Neural cell (in vitro differentiated cells): Measurements from ENCODE around the gene PTBP2. TPM values are rescaled to one million over a fixed set of nuclear protein-coding genes. Genes with fewer than 3 reads are reported as not detected.

Experiments used
- H2AFZ ChIP-seq: fragments of 200-600, 300-800 bp; sonication (generic), shearing (Covaris generic); 2 replicates; pipeline ENCODE4 v1.6.0; 2014; ENCODE audit warnings: low read depth, mild to moderate bottlenecking, antibody characterized with exemption, low read length, moderate library complexity
- H3F3A ChIP-seq: fragments of 200-600 bp; shearing (Covaris generic); 2 replicates; pipeline ENCODE4 v1.6.1; 2016; ENCODE audit warnings: mild to moderate bottlenecking, moderate library complexity, mixed read lengths, antibody characterized with exemption, low read length; ENCODE audit not compliant: insufficient read depth, poor library complexity, severe bottlenecking
- H3K27ac ChIP-seq: fragments of 200-600, 300-800 bp; sonication (generic), shearing (Covaris generic); 2 replicates; pipeline ENCODE4 v1.5.1; 2014; ENCODE audit warnings: mild to moderate bottlenecking, low read length, moderate library complexity
- H3K27me3 ChIP-seq: fragments of 300-800, 200-600 bp; sonication (generic), shearing (Covaris generic); 2 replicates; pipeline ENCODE4 v1.6.0; 2014; ENCODE audit warnings: mild to moderate bottlenecking, low read depth, low read length, moderate library complexity; ENCODE audit not compliant: insufficient read depth
- H3K36me3 ChIP-seq: fragments of 300-800, 200-600 bp; sonication (generic), shearing (Covaris generic); 2 replicates; pipeline ENCODE4 v1.5.1; 2014; ENCODE audit warnings: mild to moderate bottlenecking, antibody characterized with exemption, low read length, moderate library complexity; ENCODE audit not compliant: insufficient read depth
- H3K4me2 ChIP-seq: fragments of 300-800, 200-600 bp; sonication (generic), shearing (Covaris generic); 2 replicates; pipeline ENCODE4 v1.6.0; 2014; ENCODE audit warnings: mild to moderate bottlenecking, low read length
- H3K4me3 ChIP-seq: fragments of 300-800, 200-600 bp; sonication (generic), shearing (Covaris generic); 2 replicates; pipeline ENCODE4 v1.5.1; 2014; ENCODE audit warnings: mild to moderate bottlenecking, low read length, moderate library complexity
- H3K79me2 ChIP-seq: fragments of 200-600 bp; shearing (Covaris generic); replicated peaks from 2 replicates; pipeline ENCODE4 v1.6.0; 2014; ENCODE audit warnings: mild to moderate bottlenecking, low read length, moderate library complexity; ENCODE audit not compliant: insufficient read depth
- H3K9ac ChIP-seq: fragments of 300-800, 200-600 bp; sonication (generic), shearing (Covaris generic); 2 replicates; pipeline ENCODE4 v1.6.1; 2016; ENCODE audit warnings: mild to moderate bottlenecking, low read length, mixed read lengths
- H3K9me2 ChIP-seq: fragments of 200-600 bp; shearing (Covaris generic); 2 replicates; pipeline ENCODE4 v1.6.1; 2016; ENCODE audit warnings: mild to moderate bottlenecking, low read length, mixed read lengths; ENCODE audit not compliant: insufficient read depth
- H3K9me3 ChIP-seq: fragments of 200-600, 300-800 bp; sonication (generic), shearing (Covaris generic); 2 replicates; pipeline ENCODE4 v1.6.1; 2016; ENCODE audit warnings: mild to moderate bottlenecking, mixed run types, low read length, moderate library complexity, mixed read lengths
- H4K20me1 ChIP-seq: fragments of 200-600 bp; shearing (Covaris generic); 2 replicates; pipeline ENCODE4 v1.6.1; 2016; ENCODE audit warnings: mild to moderate bottlenecking, mixed run types; ENCODE audit not compliant: insufficient read depth
- EP300 ChIP-seq: fragments of 450-650 bp; conservative IDR thresholded peaks from 2 replicates; pipeline ENCODE4 v1.6.1; 2014; ENCODE audit warnings: antibody characterized with exemption, mild to moderate bottlenecking, moderate library complexity; ENCODE audit not compliant: poor library complexity, severe bottlenecking
- EZH2 ChIP-seq: fragments of 200-600, 300-800 bp; shearing (Covaris generic), sonication (generic); IDR thresholded peaks from 2 replicates; pipeline ENCODE4 v1.6.1; 2014; ENCODE audit warnings: antibody characterized with exemption, low read length, borderline replicate concordance, mild to moderate bottlenecking; ENCODE audit not compliant: insufficient read depth, poor library complexity, severe bottlenecking
- MXI1 ChIP-seq: fragments of 450-650 bp; conservative IDR thresholded peaks from 2 replicates; pipeline ENCODE4 v1.6.1; 2014; ENCODE audit warnings: antibody characterized with exemption, mild to moderate bottlenecking; ENCODE audit not compliant: poor library complexity, severe bottlenecking
- POLR2AphosphoS5 ChIP-seq: IDR thresholded peaks from 2 replicates; pipeline ENCODE4 v1.6.1; 2012
- RAD21 ChIP-seq: fragments of 450-650 bp; conservative IDR thresholded peaks from 2 replicates; pipeline ENCODE4 v1.6.1; 2014; ENCODE audit warnings: antibody characterized with exemption, mild to moderate bottlenecking, moderate library complexity
- REST ChIP-seq: IDR thresholded peaks from 2 replicates; pipeline ENCODE4 v1.6.1; 2012; ENCODE audit warnings: borderline replicate concordance
- SMC3 ChIP-seq: fragments of 450-650 bp; conservative IDR thresholded peaks from 2 replicates; pipeline ENCODE4 v1.6.1; 2014; ENCODE audit warnings: antibody characterized with exemption, mild to moderate bottlenecking, moderate library complexity; ENCODE audit not compliant: poor library complexity
- TAF1 ChIP-seq: IDR thresholded peaks from 2 replicates; pipeline ENCODE4 v1.6.1; 2012; ENCODE audit warnings: low read depth
- polyA plus RNA-seq: library from polyadenylated mRNA; depleted of rRNA; stranded (reverse); fragments of >200 nt; gene quantifications from 2 replicates; pipeline ENCODE4 v1.2.3, GENCODE V29; 2014
- TF ChIP-seq, protein P1 (sequence below): fragments of 450-650 bp; IDR thresholded peaks from 2 replicates; pipeline ENCODE4 v1.5.1; 2014; ENCODE audit warnings: antibody characterized with exemption, mild to moderate bottlenecking, moderate library complexity; ENCODE audit not compliant: poor library complexity, severe bottlenecking

The PTBP2 gene
- polyA plus RNA-seq, 1 donor from 2014 or later, result 319 TPM

- no peaks in the 10 kb centered on the region for H3F3A ChIP-seq
- TF ChIP-seq RAD21 (no peak), POLR2AphosphoS5 (no peak), SMC3 (no peak), TAF1 (no peak), MXI1 (no peak), EP300 (no peak), EZH2 (no peak), REST (no peak)
- TF ChIP-seq, protein P1, sequence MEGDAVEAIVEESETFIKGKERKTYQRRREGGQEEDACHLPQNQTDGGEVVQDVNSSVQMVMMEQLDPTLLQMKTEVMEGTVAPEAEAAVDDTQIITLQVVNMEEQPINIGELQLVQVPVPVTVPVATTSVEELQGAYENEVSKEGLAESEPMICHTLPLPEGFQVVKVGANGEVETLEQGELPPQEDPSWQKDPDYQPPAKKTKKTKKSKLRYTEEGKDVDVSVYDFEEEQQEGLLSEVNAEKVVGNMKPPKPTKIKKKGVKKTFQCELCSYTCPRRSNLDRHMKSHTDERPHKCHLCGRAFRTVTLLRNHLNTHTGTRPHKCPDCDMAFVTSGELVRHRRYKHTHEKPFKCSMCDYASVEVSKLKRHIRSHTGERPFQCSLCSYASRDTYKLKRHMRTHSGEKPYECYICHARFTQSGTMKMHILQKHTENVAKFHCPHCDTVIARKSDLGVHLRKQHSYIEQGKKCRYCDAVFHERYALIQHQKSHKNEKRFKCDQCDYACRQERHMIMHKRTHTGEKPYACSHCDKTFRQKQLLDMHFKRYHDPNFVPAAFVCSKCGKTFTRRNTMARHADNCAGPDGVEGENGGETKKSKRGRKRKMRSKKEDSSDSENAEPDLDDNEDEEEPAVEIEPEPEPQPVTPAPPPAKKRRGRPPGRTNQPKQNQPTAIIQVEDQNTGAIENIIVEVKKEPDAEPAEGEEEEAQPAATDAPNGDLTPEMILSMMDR, result no peak
- H3K9ac ChIP-seq, result no peak overlapping the region
- no peak overlapping the region for H2AFZ ChIP-seq
- no peaks in the 10 kb centered on the region for H3K9me2 ChIP-seq
- H3K27me3 ChIP-seq, result no peaks in the 10 kb centered on the region
- no peaks in the 10 kb centered on the region for H3K36me3 ChIP-seq
- no peaks in the 10 kb centered on the region for H3K79me2 ChIP-seq
- H3K27ac ChIP-seq, result no peak overlapping the region
- H3K4me3 ChIP-seq, result no peak overlapping the region
- no peaks in the 10 kb centered on the region for H3K9me3 ChIP-seq
- H3K4me2 ChIP-seq, result no peak overlapping the region
- no peaks in the 10 kb centered on the region for H4K20me1 ChIP-seq
Measured at GRCh38 chr1:96684744-96685143, 36.8 kb upstream of the PTBP2 start.

DNA sequence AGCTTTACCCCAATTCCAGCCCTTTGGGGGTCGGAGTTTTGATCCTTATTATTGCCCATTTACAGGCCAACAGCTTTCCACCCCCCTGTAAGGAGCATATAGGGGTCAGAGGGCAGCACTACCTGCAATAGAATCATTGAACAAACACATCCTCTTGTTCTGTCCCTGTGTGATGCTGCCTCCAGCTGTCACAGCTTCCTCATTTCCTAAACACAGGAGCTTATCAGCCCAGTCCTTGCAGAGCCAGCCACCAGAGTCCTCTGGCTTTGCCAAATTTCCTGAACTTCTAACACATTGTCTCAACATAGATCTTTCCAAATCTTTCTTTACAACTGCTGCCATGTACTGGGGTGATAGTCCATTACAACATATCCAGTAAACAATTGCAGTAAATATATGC, 32.8 kb upstream of the PTBP2 start:
- no peaks in the 10 kb centered on the region for H3F3A ChIP-seq
- no peak overlapping the region for H2AFZ ChIP-seq
- no peaks in the 10 kb centered on the region for H3K27me3 ChIP-seq
- no peak overlapping the region for H3K4me2 ChIP-seq
- no peaks in the 10 kb centered on the region for H3K36me3 ChIP-seq
- no peaks in the 10 kb centered on the region for H3K9me2 ChIP-seq
- no peaks in the 10 kb centered on the region for H3K9me3 ChIP-seq
- TF ChIP-seq, protein P1, result no peak
- TF ChIP-seq REST (no peak), EZH2 (no peak), EP300 (no peak), RAD21 (no peak), POLR2AphosphoS5 (no peak)
- H3K4me3 ChIP-seq, result no peak overlapping the region
- no peaks in the 10 kb centered on the region for H3K79me2 ChIP-seq
- H4K20me1 ChIP-seq, result no peaks in the 10 kb centered on the region
- H3K27ac ChIP-seq, result no peak overlapping the region
- no peak overlapping the region for H3K9ac ChIP-seq
